ENCODE data around the gene SUPT6H. TPM values are rescaled to one million over a fixed set of nuclear protein-coding genes. Genes with fewer than 3 reads are reported as not detected.

Gene SUPT6H
- total RNA-seq, 2 experiments from 2014 or later = 80.6 to 85.8 TPM

- intact Hi-C loops (cut with DNase I, micrococcal nuclease) = loop anchor here (5.0 to 10.0 kb wide), 6 partner anchors 37 to 890 kb away; partner anchors contain the start of genes ABHD15 (in 1 of the 2), NUFIP2 (in 1 of the 2) and TP53I13 (in 1 of the 2)
- H3K9me3 Mint-ChIP-seq (ENCODE audit: low read depth) = no peaks in the 10 kb centered on the region
- peaks cover 54% of the 10 kb centered on the region for H3K36me3 Mint-ChIP-seq (ENCODE audit: low read depth)
- H3K4me3 Mint-ChIP-seq = peak overlapping the region; percentile 99
- no peaks in the 10 kb centered on the region for H3K27me3 Mint-ChIP-seq
- ChIA-PET POLR2A (interaction anchor here (0.6 to 6.3 kb wide), 8 partner anchors 9 to 225 kb away, joined by 3 to 111 read pairs (median 5); partner anchors contain the start of gene TRAF4), CTCF (interaction anchor here (0.5 to 8.9 kb wide), 7 partner anchors 9 to 233 kb away, joined by 3 to 294 read pairs (median 4); partner anchors contain the start of genes PHF12 and TRAF4)
- H3K4me1 Mint-ChIP-seq = peaks cover 60% of the 10 kb centered on the region
- peak overlapping the region; percentile 90 for H3K27ac Mint-ChIP-seq
- DNase-seq = peak; percentile 50
- ATAC-seq = no peak
These were observed 63.2 kb downstream of the SUPT6H start for GRCh38 chr17:28725166-28725659.

- DNase-seq = peak; percentile 72
- H3K36me3 Mint-ChIP-seq (ENCODE audit: low read depth) = peaks cover 49% of the 10 kb centered on the region
- intact Hi-C loops (cut with DNase I, micrococcal nuclease) = loop anchor here (1.0 to 10.0 kb wide), 8 partner anchors 37 to 889 kb away; partner anchors contain the start of genes ABHD15 (in 1 of the 2), NUFIP2 (in 1 of the 2) and TP53I13 (in 1 of the 2)
These were observed 63.7 kb downstream of the SUPT6H start for GRCh38 chr17:28725660-28726225.

GRCh38 chr17:28726226-28726626, 64.2 kb downstream of the SUPT6H start, which contains the start of gene TLCD1:
TLCD1 (minus strand) TSS chr17:28726233; CDS start chr17:28726097, 136 bp downstream.
- ATAC-seq (peak; percentile 25), DNase-seq (peak; percentile 85)
- H3K4me3 Mint-ChIP-seq = peak within 1 kb of the TSS; percentile 99
- H3K27me3 Mint-ChIP-seq = no peaks in the 10 kb centered on the region
- H3K4me1 Mint-ChIP-seq = peaks cover 55% of the 10 kb centered on the region
- ChIA-PET CTCF (interaction anchor here (0.6 to 8.9 kb wide), 43 partner anchors 9 to 1260 kb away, joined by 3 to 294 read pairs (median 4); partner anchors contain the start of genes BLTP2, DHRS13, FAM222B and FLOT2), POLR2A (interaction anchor here (0.6 to 6.3 kb wide), 14 partner anchors 12 to 391 kb away, joined by 3 to 111 read pairs (median 4); partner anchors contain the start of genes PHF12, PROCA1, TNFAIP1 and TRAF4)
- H3K9me3 Mint-ChIP-seq (ENCODE audit: low read depth) = no peaks in the 10 kb centered on the region
- peak within 1 kb of the TSS; percentile 99 for H3K27ac Mint-ChIP-seq
- H3K36me3 Mint-ChIP-seq (ENCODE audit: low read depth) = peaks cover 44% of the 10 kb centered on the region
- intact Hi-C loops (cut with DNase I, micrococcal nuclease) = loop anchor here (1.0 to 10.0 kb wide), 8 partner anchors 36 to 889 kb away; partner anchors contain the start of genes ABHD15 (in 1 of the 2), NUFIP2 (in 1 of the 2) and TP53I13 (in 1 of the 2)

More at GRCh38 chr17:28725660-28726225, 63.7 kb downstream of the SUPT6H start:
- Mint-ChIP-seq H3K9me3 (ENCODE audit: low read depth) (no peaks in the 10 kb centered on the region), H3K4me3 (peak overlapping the region; percentile 99), H3K27ac (peak overlapping the region; percentile 90), H3K27me3 (no peaks in the 10 kb centered on the region), H3K4me1 (peaks cover 59% of the 10 kb centered on the region)
- CTCF ChIA-PET = interaction anchor here (0.7 to 8.9 kb wide), 22 partner anchors 9 to 391 kb away, joined by 3 to 294 read pairs (median 6); partner anchors contain the start of genes BLTP2, FAM222B, PHF12 and PROCA1
- peak; percentile 0 for ATAC-seq
- POLR2A ChIA-PET = interaction anchor here (0.6 to 6.3 kb wide), 10 partner anchors 9 to 226 kb away, joined by 3 to 111 read pairs (median 6); partner anchors contain the start of genes PHF12, PROCA1 and TRAF4

- H3K9me3 Mint-ChIP-seq (ENCODE audit: low read depth) = no peaks in the 10 kb centered on the region
- peaks cover 51% of the 10 kb centered on the region for H3K4me1 Mint-ChIP-seq
- peak overlapping the region; percentile 99 for H3K4me3 Mint-ChIP-seq
- peak overlapping the region; percentile 99 for H3K27ac Mint-ChIP-seq
- intact Hi-C loops (cut with DNase I, micrococcal nuclease) = loop anchor here (1.0 to 10.0 kb wide), 12 partner anchors 23 to 888 kb away; partner anchors contain the start of genes ABHD15 (in 1 of the 2), DHRS13 (in 1 of the 2), FAM222B (in 1 of the 2) and NUFIP2 (in 1 of the 2)
- CTCF ChIA-PET = interaction anchor here (0.5 to 8.9 kb wide), 63 partner anchors 7 to 1259 kb away, joined by 3 to 294 read pairs (median 4); partner anchors contain the start of genes BLTP2, DHRS13, FAM222B and FLOT2
- peak; percentile 97 for DNase-seq
- ATAC-seq = peak; percentile 35
- POLR2A ChIA-PET = interaction anchor here (0.6 to 6.3 kb wide), 14 partner anchors 12 to 391 kb away, joined by 3 to 111 read pairs (median 4); partner anchors contain the start of genes PHF12, PROCA1, TNFAIP1 and TRAF4
- H3K27me3 Mint-ChIP-seq = no peaks in the 10 kb centered on the region
- H3K36me3 Mint-ChIP-seq (ENCODE audit: low read depth) = peaks cover 38% of the 10 kb centered on the region
These were observed 64.9 kb downstream of the SUPT6H start for GRCh38 chr17:28726627-28727491.

GRCh38 chr17:28728364-28729200, 66.6 kb downstream of the SUPT6H start, which contains the start of gene NEK8:
NEK8 (plus strand) TSS chr17:28728788; CDS start chr17:28728814, 26 bp downstream.
- POLR2A ChIA-PET = interaction anchor here (0.6 to 6.3 kb wide), 16 partner anchors 9 to 223 kb away, joined by 3 to 111 read pairs (median 4); partner anchors contain the start of genes PHF12, PROCA1, RPL23A and TRAF4

GRCh38 chr17:28729950-28730330, 67.9 kb downstream of the SUPT6H start:
- H3K27me3 Mint-ChIP-seq = no peaks in the 10 kb centered on the region
- DNase-seq = no peak
- ChIA-PET POLR2A (interaction anchor here (6.3 kb wide), 1 partner anchor 17 kb away, joined by 111 read pairs; the partner anchor contains the start of gene TRAF4), CTCF (interaction anchor here (0.5 to 8.9 kb wide), 6 partner anchors 11 to 804 kb away, joined by 3 to 294 read pairs (median 12); partner anchors contain the start of genes RPL23A and TRAF4)
- ATAC-seq = no peak
- H3K36me3 Mint-ChIP-seq (ENCODE audit: low read depth) = peaks cover 8% of the 10 kb centered on the region
- no peaks in the 10 kb centered on the region for H3K9me3 Mint-ChIP-seq (ENCODE audit: low read depth)
- intact Hi-C loops (cut with DNase I, micrococcal nuclease) = loop anchor here (1.0 to 10.0 kb wide), 9 partner anchors 32 to 885 kb away; partner anchors contain the start of genes ABHD15 (in 1 of the 2), BLTP2 (in 1 of the 2), NUFIP2 (in 1 of the 2) and TP53I13 (in 1 of the 2)
- peak overlapping the region; percentile 99 for H3K4me3 Mint-ChIP-seq
- peak overlapping the region; percentile 76 for H3K27ac Mint-ChIP-seq
- peaks cover 25% of the 10 kb centered on the region for H3K4me1 Mint-ChIP-seq

More at GRCh38 chr17:28728364-28729200, 66.6 kb downstream of the SUPT6H start, which contains the start of gene NEK8:
- intact Hi-C loops (cut with DNase I, micrococcal nuclease) = loop anchor here (1.0 to 10.0 kb wide), 15 partner anchors 8 to 886 kb away; partner anchors contain the start of genes ABHD15 (in 1 of the 2), BLTP2 (in 1 of the 2), DHRS13 (in 1 of the 2) and NUFIP2 (in 1 of the 2)
- peak; percentile 50 for ATAC-seq
- Mint-ChIP-seq H3K4me1 (peaks cover 39% of the 10 kb centered on the region), H3K27me3 (no peaks in the 10 kb centered on the region), H3K9me3 (ENCODE audit: low read depth) (no peaks in the 10 kb centered on the region), H3K27ac (peak within 1 kb of the TSS; percentile 99), H3K36me3 (ENCODE audit: low read depth) (peaks cover 22% of the 10 kb centered on the region), H3K4me3 (peak within 1 kb of the TSS; percentile 99)
- CTCF ChIA-PET = interaction anchor here (0.5 to 8.9 kb wide), 25 partner anchors 9 to 420 kb away, joined by 3 to 294 read pairs (median 4); partner anchors contain the start of genes FAM222B, PHF12, PROCA1 and RPL23A
- DNase-seq = peak; percentile 99

GRCh38 chr17:28733346-28733745, 71.3 kb downstream of the SUPT6H start:
- ATAC-seq (no peak), DNase-seq (no peak)
- POLR2A ChIA-PET = no interaction called here
- Mint-ChIP-seq H3K27me3 (no peaks in the 10 kb centered on the region), H3K27ac (no peak overlapping the region), H3K4me3 (no peak overlapping the region), H3K36me3 (ENCODE audit: low read depth) (no peaks in the 10 kb centered on the region), H3K4me1 (peaks cover 19% of the 10 kb centered on the region), H3K9me3 (ENCODE audit: low read depth) (no peaks in the 10 kb centered on the region)
- intact Hi-C loops (cut with DNase I, micrococcal nuclease) = no loop called here
- CTCF ChIA-PET = interaction anchor here (0.6 kb wide), 1 partner anchor 18 kb away, joined by 3 read pairs; no protein-coding TSS in a partner anchor

- no peak for DNase-seq
- no peak overlapping the region for H3K27ac Mint-ChIP-seq
- peaks cover 9% of the 10 kb centered on the region for H3K36me3 Mint-ChIP-seq (ENCODE audit: low read depth)
- intact Hi-C loops (cut with DNase I, micrococcal nuclease) = no loop called here
- ChIA-PET CTCF (interaction anchor here (1.2 to 1.5 kb wide), 4 partner anchors 8 to 29 kb away, joined by 4 to 10 read pairs (median 5); partner anchors contain the start of gene TLCD1), POLR2A (no interaction called here)
- ATAC-seq = no peak
- no peaks in the 10 kb centered on the region for H3K27me3 Mint-ChIP-seq
- H3K4me1 Mint-ChIP-seq = peaks cover 23% of the 10 kb centered on the region
- peaks cover 2% of the 10 kb centered on the region for H3K9me3 Mint-ChIP-seq (ENCODE audit: low read depth)
- no peak overlapping the region for H3K4me3 Mint-ChIP-seq
These were observed 72.8 kb downstream of the SUPT6H start for GRCh38 chr17:28734712-28735241.

GRCh38 chr17:28735242-28735722, 73.3 kb downstream of the SUPT6H start:
- Mint-ChIP-seq H3K36me3 (ENCODE audit: low read depth) (peaks cover 9% of the 10 kb centered on the region), H3K4me3 (no peak overlapping the region), H3K27me3 (no peaks in the 10 kb centered on the region), H3K4me1 (peaks cover 21% of the 10 kb centered on the region), H3K27ac (no peak overlapping the region), H3K9me3 (ENCODE audit: low read depth) (peaks cover 2% of the 10 kb centered on the region)
- intact Hi-C loops (cut with DNase I, micrococcal nuclease) = no loop called here
- DNase-seq = no peak
- ChIA-PET CTCF (interaction anchor here (1.2 to 1.5 kb wide), 4 partner anchors 9 to 29 kb away, joined by 4 to 10 read pairs (median 5); partner anchors contain the start of gene TLCD1), POLR2A (no interaction called here)
- ATAC-seq = no peak
